ENCODE measurements around the gene ZSWIM5.

Gene ZSWIM5

GRCh38 chr1:45059829-45060228 lies 146.6 kb downstream of the ZSWIM5 start:
- Histone ChIP-seq H3K27ac (replicated peaks) (no peak overlapping the region), H3K4me3 (replicated peaks; ENCODE audit: insufficient read depth, low read length) (no peak overlapping the region), H3K27me3 (ENCODE audit: insufficient read depth, poor library complexity, severe bottlenecking) (no peaks in the 10 kb centered on the region)
- DNase-seq (ENCODE audit: low read depth in 1 of 2, low spot score in 1 of 2): no peak
- TF ChIP-seq SPI1 (IDR thresholded peaks at IDR 0.05; ENCODE audit: borderline replicate concordance, low read depth) (no peak), POLR2AphosphoS5 (IDR thresholded peaks at IDR 0.05; ENCODE audit: low read depth) (no peak), GABPA (IDR thresholded peaks at IDR 0.05; ENCODE audit: low read depth) (no peak), CTCF (IDR thresholded peaks at IDR 0.05; ENCODE audit: insufficient read depth, low read length) (no peak), REST (IDR thresholded peaks at IDR 0.05; ENCODE audit: insufficient replicate concordance, low read depth) (no peak)

- Histone ChIP-seq H3K4me3 (replicated peaks; ENCODE audit: insufficient read depth, low read length) (no peak overlapping the region), H3K27ac (replicated peaks) (no peak overlapping the region), H3K27me3 (ENCODE audit: insufficient read depth, poor library complexity, severe bottlenecking) (no peaks in the 10 kb centered on the region)
- DNase-seq (ENCODE audit: low read depth in 1 of 2, low spot score in 1 of 2): no peak
- TF ChIP-seq SPI1 (IDR thresholded peaks at IDR 0.05; ENCODE audit: borderline replicate concordance, low read depth): no peak
- no peak for TF ChIP-seq CTCF (IDR thresholded peaks at IDR 0.05; ENCODE audit: insufficient read depth, low read length)
Observed at GRCh38 chr1:45057542-45057941, 148.9 kb downstream of the ZSWIM5 start.

GRCh38 chr1:45051005-45051772 lies 155.2 kb downstream of the ZSWIM5 start:
- Histone ChIP-seq H3K27ac (replicated peaks) (no peak overlapping the region), H3K27me3 (ENCODE audit: insufficient read depth, poor library complexity, severe bottlenecking) (no peaks in the 10 kb centered on the region), H3K4me3 (replicated peaks; ENCODE audit: insufficient read depth, low read length) (no peak overlapping the region)
- DNase-seq (ENCODE audit: low read depth in 1 of 2, low spot score in 1 of 2): no peak
- TF ChIP-seq SPI1 (IDR thresholded peaks at IDR 0.05; ENCODE audit: borderline replicate concordance, low read depth): no peak
- no peak for TF ChIP-seq POLR2AphosphoS5 (IDR thresholded peaks at IDR 0.05; ENCODE audit: low read depth)
- no peak for TF ChIP-seq REST (IDR thresholded peaks at IDR 0.05; ENCODE audit: insufficient replicate concordance, low read depth)
- no peak for TF ChIP-seq GABPA (IDR thresholded peaks at IDR 0.05; ENCODE audit: low read depth)

GRCh38 chr1:45047032-45047431 lies 159.4 kb downstream of the ZSWIM5 start:
- Histone ChIP-seq H3K27ac (replicated peaks) (no peak overlapping the region), H3K4me3 (replicated peaks; ENCODE audit: insufficient read depth, low read length) (no peak overlapping the region), H3K27me3 (ENCODE audit: insufficient read depth, poor library complexity, severe bottlenecking) (no peaks in the 10 kb centered on the region)
- TF ChIP-seq POLR2AphosphoS5 (IDR thresholded peaks at IDR 0.05; ENCODE audit: low read depth): no peak
- no peak for TF ChIP-seq REST (IDR thresholded peaks at IDR 0.05; ENCODE audit: insufficient replicate concordance, low read depth)
- TF ChIP-seq CTCF (IDR thresholded peaks at IDR 0.05; ENCODE audit: insufficient read depth, low read length): no peak
- TF ChIP-seq GABPA (IDR thresholded peaks at IDR 0.05; ENCODE audit: low read depth): no peak
- no peak for TF ChIP-seq SPI1 (IDR thresholded peaks at IDR 0.05; ENCODE audit: borderline replicate concordance, low read depth)
- DNase-seq (ENCODE audit: low read depth in 1 of 2, low spot score in 1 of 2): no peak
